ENCODE results near the gene PRKAB1.

PRKAB1 gene

GRCh38 chr12:119712721-119713120 lies 44.8 kb downstream of the PRKAB1 start:
- no peak for DNase-seq (ENCODE audit: low read depth)

GRCh38 chr12:119713551-119714031 lies 45.7 kb downstream of the PRKAB1 start:
- no peak for DNase-seq (ENCODE audit: low read depth)

GRCh38 chr12:119714614-119715267 lies 46.8 kb downstream of the PRKAB1 start:
- no peak for DNase-seq (ENCODE audit: low read depth)

- peak; percentile 85 for DNase-seq (ENCODE audit: low read depth)
Measured at GRCh38 chr12:119715268-119715620, 47.3 kb downstream of the PRKAB1 start.

- no peak for DNase-seq (ENCODE audit: low read depth)
Measured at GRCh38 chr12:119718141-119718540, 50.2 kb downstream of the PRKAB1 start.

GRCh38 chr12:119720349-119720748 lies 52.4 kb downstream of the PRKAB1 start:
- no peak for DNase-seq (ENCODE audit: low read depth)

- no peak for DNase-seq (ENCODE audit: low read depth)
Measured at GRCh38 chr12:119721306-119721705, 53.4 kb downstream of the PRKAB1 start.

- DNase-seq (ENCODE audit: low read depth): peak; percentile 10
Measured at GRCh38 chr12:119725523-119725922, 57.6 kb downstream of the PRKAB1 start.

GRCh38 chr12:119727600-119728443 lies 59.9 kb downstream of the PRKAB1 start:
- no peak for DNase-seq (ENCODE audit: low read depth)

GRCh38 chr12:119728444-119728745 lies 60.5 kb downstream of the PRKAB1 start:
- DNase-seq (ENCODE audit: low read depth): no peak

GRCh38 chr12:119729871-119730270 lies 61.9 kb downstream of the PRKAB1 start:
- no peak for DNase-seq (ENCODE audit: low read depth)

- DNase-seq (ENCODE audit: low read depth): no peak
Measured at GRCh38 chr12:119730381-119730780, 62.4 kb downstream of the PRKAB1 start.

All from iris pigment epithelial cell (primary cell).